A549 treated with AZD9567 at 1 μM for 4 hours (cell line): ENCODE measurements around the gene RNU4-1. TPM values are rescaled to one million over a fixed set of nuclear protein-coding genes. Genes with fewer than 3 reads are reported as not detected.

ENCODE experiments used
- total RNA-seq: library from RNA; stranded (reverse); fragments of 200-300 nt; extraction: Qiagen RNA extraction; gene quantifications from 5 replicates; pipeline ENCODE4 v1.2.3, GENCODE V29; 2022; ENCODE audit not compliant: insufficient read depth

RNU4-1 gene
- total RNA-seq = not detected in 5 replicates

DNA sequence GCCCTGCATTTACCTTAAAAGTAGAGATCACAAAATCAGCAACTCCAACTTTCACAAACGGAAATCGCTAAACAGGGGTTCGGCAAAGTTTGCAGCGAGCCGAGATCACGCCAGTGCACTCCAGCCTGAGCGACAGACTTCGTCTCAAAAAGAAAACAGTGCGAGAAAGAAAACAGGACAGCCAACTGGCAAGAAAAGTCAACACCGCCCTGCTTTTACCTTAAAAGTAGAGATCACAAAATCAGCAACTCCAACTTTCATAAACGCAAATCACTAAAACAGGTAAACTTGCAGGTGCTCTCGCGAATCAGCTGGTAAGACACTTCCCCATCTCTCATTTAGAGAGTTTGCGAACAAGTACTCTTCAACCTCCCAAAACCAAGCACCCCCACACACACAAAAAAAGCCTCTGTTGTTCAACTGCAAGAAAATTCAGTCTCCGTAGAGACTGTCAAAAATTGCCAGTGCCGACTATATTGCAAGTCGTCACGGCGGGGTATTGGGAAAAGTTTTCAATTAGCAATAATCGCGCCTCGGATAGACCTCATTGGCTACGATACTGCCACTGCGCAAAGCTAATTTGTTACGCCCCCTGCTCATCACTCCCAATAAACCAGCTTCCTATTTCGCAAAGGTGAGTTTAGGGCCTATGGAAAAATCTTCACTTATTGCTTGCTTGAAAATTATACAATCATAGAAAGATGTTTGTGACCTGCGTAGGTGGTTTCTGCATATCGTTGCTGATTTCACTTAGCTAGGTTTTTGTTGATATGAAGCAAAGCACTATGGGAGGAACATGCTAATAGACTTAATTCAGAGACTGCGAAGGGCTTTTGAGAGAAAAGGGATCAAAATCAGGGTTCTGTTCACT is at the start of gene RNU4-1:
TSS of gene RNU4-1 (minus strand) at position 577 of the 871 bp plus-strand sequence.

DNA sequence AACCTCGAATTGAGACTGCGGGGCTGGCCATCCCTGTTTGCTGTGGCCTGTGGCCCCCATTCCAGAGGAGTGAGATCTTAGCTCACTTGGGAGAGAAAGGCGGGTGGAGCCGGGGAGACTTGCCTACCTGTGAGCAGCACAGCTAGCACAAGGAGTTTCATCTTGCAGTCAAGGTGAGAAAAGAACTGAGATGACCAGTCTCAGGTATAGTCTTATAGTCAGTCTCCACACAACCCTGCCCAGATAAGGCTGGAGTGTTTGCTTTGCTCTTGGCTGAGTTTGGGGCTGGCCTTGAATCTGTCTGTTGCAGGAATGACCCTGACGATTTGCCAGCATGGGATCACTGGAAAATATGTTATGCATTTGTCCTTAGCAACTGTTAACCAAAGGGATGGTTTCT is 34.6 kb upstream of the RNU4-1 start, which contains the start of gene PLA2G1B:
TSS of gene PLA2G1B (minus strand) at position 187 of the 400 bp plus-strand sequence. CDS start at position 161, 26 bp downstream.

DNA sequence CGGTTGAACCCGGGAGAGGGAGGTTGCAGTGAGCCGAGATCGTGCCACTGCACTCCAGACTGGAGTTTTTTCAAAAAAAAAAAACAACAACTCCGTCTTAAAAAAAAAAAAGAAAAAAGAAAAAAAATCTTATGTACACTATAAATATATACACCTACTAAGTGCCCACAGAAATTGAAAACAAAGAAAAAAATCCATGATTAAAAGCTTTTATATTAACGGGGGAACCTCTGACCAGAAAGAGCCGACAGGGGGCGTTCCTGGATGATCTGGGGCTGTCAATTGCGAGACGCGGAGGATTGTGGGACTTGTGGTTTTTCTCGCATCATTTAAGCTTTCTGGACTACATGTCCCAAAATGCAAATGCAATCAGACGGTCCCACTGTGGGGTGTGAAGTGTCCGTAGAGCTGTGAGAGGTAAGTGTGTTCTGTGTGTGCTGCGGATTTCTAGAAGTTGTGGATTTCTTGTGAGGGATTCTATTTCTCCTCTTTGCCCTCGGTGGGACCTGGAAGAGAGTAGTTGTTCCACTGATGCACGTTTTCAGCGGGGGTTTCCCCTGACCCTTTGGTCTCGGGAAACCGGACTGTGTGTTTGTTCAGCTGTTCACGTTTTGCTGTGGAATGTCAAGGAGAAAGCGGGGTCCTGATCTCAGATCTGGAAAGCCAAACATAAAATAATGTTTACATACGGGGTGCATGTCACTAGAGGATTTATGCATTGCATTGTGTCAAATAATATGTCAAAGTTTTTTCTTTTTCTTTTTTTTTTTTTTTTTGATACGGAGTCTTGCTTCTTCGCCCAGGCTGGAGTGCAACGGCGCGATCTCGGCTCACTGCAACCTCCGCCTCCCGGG is 9.2 kb upstream of the RNU4-1 start, which contains the start of gene SIRT4:
TSS of gene SIRT4 (plus strand) at position 360 of the 854 bp plus-strand sequence. CDS start 1,241 bp downstream, outside the sequence.

DNA sequence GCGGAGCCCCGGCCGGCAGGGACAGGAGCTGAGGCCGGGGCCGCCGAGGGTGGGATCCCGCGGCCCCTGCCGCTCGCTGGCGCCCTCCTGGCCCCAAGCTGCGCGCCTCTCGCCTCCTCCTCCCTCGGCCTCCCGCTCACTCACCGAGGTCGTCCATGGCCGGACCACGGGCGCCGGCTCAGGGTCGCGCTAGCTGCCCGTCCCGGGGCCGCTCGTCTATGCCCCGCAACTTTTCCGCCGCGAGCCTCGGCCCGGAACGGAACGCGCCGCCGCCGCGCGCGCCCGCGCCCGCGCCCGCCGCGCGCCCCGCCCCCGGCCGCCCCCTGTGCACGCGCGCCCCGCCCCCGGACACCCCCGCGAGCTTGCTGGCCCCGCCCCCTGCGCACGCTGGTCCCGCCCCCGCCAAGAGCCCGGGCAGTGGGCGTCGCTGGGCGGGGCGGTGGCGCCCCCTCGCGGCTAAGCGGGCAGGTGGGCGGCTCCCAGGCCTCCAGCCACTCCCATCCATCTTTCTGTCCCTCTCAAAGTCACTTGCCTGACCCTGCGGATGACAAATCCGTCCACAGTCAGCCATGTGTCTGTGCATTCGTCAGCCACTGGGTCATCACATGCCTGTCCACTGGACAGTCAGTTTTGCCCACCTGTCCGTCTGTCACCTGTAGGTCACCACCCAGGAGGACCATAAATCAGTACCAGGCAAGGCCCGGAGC is 27.4 kb downstream of the RNU4-1 start, which contains the start of gene PXN:
TSS of gene PXN (minus strand) at position 258 of the 707 bp plus-strand sequence. CDS start at position 157, 101 bp downstream.

Other genes with a start within 250 kb of the RNU4-1 start
- gene RAB35, start 176.5 kb downstream of the RNU4-1 start, total RNA-seq = 79.9 to 87.6 TPM (median 81.6 TPM) in 5 replicates
- 53.4 to 73.4 TPM (median 56.7 TPM) in 5 replicates for gene GCN1, start 98.5 kb downstream of the RNU4-1 start, total RNA-seq
- gene RPLP0, start 92.1 kb downstream of the RNU4-1 start, total RNA-seq = 3,597 to 4,224 TPM (median 3,618 TPM) in 5 replicates
- gene PXN, start 27.5 kb downstream of the RNU4-1 start, total RNA-seq = 178 to 217 TPM (median 192 TPM) in 5 replicates
- 13.6 TPM in 1 of 5 replicates, not detected in the others for gene RNU4-2, start 1.3 kb downstream of the RNU4-1 start, total RNA-seq
- 0.83 to 1.1 TPM (median 0.99 TPM) in 4 of 5 replicates, not detected in the other for gene SIRT4, start 9.1 kb upstream of the RNU4-1 start, total RNA-seq
- not detected in 5 replicates for gene PLA2G1B, start 34.5 kb upstream of the RNU4-1 start, total RNA-seq
- 1.0 to 1.1 TPM (median 1.1 TPM) in 4 of 5 replicates, not detected in the other for gene MSI1, start 75.9 kb upstream of the RNU4-1 start, total RNA-seq
- 761 to 881 TPM (median 868 TPM) in 5 replicates for gene COX6A1, start 144.9 kb upstream of the RNU4-1 start, total RNA-seq
- 72.5 to 78.7 TPM (median 73.7 TPM) in 5 replicates for gene TRIAP1, start 153.1 kb upstream of the RNU4-1 start, total RNA-seq
- gene GATC, start 153.2 kb upstream of the RNU4-1 start, total RNA-seq = 20.8 to 28.5 TPM (median 25.1 TPM) in 5 replicates
- gene SRSF9, start 176.5 kb upstream of the RNU4-1 start, total RNA-seq = 155 to 217 TPM (median 207 TPM) in 5 replicates
- gene DYNLL1, start 202.9 kb upstream of the RNU4-1 start, total RNA-seq = 639 to 706 TPM (median 667 TPM) in 5 replicates
- gene COQ5, start 235.9 kb upstream of the RNU4-1 start, total RNA-seq = 25.7 to 35.3 TPM (median 27.4 TPM) in 5 replicates
- gene RNF10, start 241.1 kb upstream of the RNU4-1 start, total RNA-seq = 93.7 to 205 TPM (median 102 TPM) in 5 replicates